Cardiac muscle cell (in vitro differentiated cells and primary cell): ENCODE results near the gene PURB. TPM values are rescaled to one million over a fixed set of nuclear protein-coding genes. Genes with fewer than 3 reads are reported as not detected.
"Not testable (repeated sequence)": the region's sequence is repeated elsewhere in the genome, so short reads cannot be mapped to it uniquely, and the experiment has no call there.

Source experiments
- DNase-seq, 2 donors: peaks; one replicate each; pipeline versions ENCODE4 v3.0.0 to v3.0.0-alpha.2; 2010 to 2017; ENCODE audit warnings: low read depth in 1 of 2, low spot score in 1 of 2
- H3K27ac ChIP-seq: fragments of 200-600 bp; sonication (generic); 2 replicates; pipeline ENCODE4 v1.5.1; 2016
- H3K27me3 ChIP-seq: fragments of 200-600 bp; sonication (generic); 2 replicates; pipeline ENCODE4 v1.6.0; 2016; ENCODE audit warnings: control low read depth
- H3K36me3 ChIP-seq: fragments of 200-600 bp; sonication (generic); 2 replicates; pipeline ENCODE4 v1.5.1; 2016; ENCODE audit warnings: control low read depth
- H3K4me1 ChIP-seq: fragments of 200-600 bp; sonication (generic); 2 replicates; pipeline ENCODE4 v1.8.1; 2017; ENCODE audit warnings: low read depth, mild to moderate bottlenecking, mixed run types
- H3K4me3 ChIP-seq: fragments of 200-600 bp; sonication (generic); 2 replicates; pipeline ENCODE4 v1.5.1; 2016; ENCODE audit warnings: mild to moderate bottlenecking
- H3K9me3 ChIP-seq: fragments of 200-600 bp; sonication (generic); 2 replicates; pipeline ENCODE4 v1.5.1; 2017; ENCODE audit warnings: low read depth, mild to moderate bottlenecking, control low read depth
- CTCF ChIP-seq: IDR thresholded peaks from 2 replicates; pipeline ENCODE4 v1.5.1; 2012; ENCODE audit warnings: low read depth, mild to moderate bottlenecking, low read length
- polyA plus RNA-seq: library from polyadenylated mRNA; unstranded; fragments of >200 nt; fragmentation: Nextera tagmentation; extraction: Ambion mirVana; gene quantifications from 2 replicates; pipeline ENCODE4 v1.2.1, GENCODE V29; 2016
- total RNA-seq: library from RNA; depleted of rRNA; stranded (reverse); fragments of >200 nt; gene quantifications from 2 replicates; pipeline ENCODE4 v1.2.3, GENCODE V29; 2016

PURB gene
- total and polyA plus RNA-seq, 2 experiments from 2014 or later, result 3.3 to 27.9 TPM

GRCh38 chr7:44847920-44848634 lies 37.3 kb downstream of the PURB start, which contains the start of gene H2AZ2:
TSS of gene H2AZ2 (minus strand) at chr7:44848087. CDS start at chr7:44847971, 116 bp downstream.
- DNase-seq, result peak; percentile 100
- Histone ChIP-seq H3K27ac (peak within 1 kb of the TSS; percentile 98), H3K4me3 (peak within 1 kb of the TSS; percentile 65), H3K4me1 (no peaks in the 10 kb centered on the region), H3K27me3 (no peaks in the 10 kb centered on the region), H3K9me3 (no peaks in the 10 kb centered on the region), H3K36me3 (no peaks in the 10 kb centered on the region)
- TF ChIP-seq CTCF, result no peak

DNA sequence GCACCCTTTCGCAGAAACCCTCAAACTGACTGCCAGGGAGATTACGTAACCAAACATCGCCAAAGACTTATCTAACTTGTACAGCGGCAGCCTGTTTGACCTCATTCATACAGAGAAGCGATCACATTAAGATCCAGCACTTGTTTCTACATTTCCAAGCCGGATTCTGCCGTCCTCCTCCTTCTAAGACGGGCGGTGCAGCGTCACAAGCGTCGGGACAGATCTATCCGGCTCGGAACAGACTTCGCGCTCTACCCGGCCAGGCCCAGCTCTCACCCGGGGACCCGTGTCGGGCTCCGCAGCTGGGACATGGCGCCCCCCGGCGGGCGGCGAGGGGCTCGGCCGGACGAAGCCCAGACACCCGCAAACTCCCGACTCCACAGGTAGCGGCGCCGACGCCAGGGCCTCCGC lies 37.8 kb downstream of the PURB start:
- peak; percentile 88 to 89 for DNase-seq
- no peaks in the 10 kb centered on the region for H3K27me3 ChIP-seq
- no peaks in the 10 kb centered on the region for H3K36me3 ChIP-seq
- no peaks in the 10 kb centered on the region for H3K4me1 ChIP-seq
- peak; percentile 79 for TF ChIP-seq CTCF
- peak overlapping the region; percentile 65 for H3K4me3 ChIP-seq
- peak overlapping the region; percentile 98 for H3K27ac ChIP-seq
- no peaks in the 10 kb centered on the region for H3K9me3 ChIP-seq

DNA sequence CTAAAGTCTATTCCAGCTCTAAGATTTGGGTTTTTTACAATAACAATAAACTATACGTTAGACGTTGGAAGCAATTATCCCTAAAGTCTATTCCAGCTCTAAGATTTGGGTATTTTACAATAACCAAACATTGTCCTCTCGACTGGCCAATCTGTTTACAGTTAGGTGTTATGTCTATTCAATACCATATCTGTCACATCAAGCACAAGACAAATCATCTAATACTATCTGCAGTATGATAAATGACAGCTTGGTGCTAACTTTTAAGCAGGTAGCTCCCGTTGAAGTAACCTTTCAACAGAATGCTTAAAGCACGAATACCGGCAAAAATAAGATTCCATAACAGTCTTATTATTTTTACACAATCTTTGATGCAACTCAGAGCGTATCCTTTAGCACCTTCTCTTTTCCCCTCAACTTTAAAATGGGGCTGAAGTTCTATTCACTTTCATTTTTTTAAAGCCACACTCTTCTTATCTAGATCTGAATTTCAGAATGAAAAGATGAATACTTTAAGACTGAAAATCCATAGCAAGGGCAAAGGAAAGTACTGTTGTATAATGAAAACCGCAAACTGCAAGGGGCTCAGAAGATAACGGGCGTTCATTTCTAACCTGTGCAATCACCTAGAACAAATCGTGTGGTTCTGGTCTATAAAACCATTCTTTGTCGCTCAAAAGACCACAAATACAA lies 38.4 kb downstream of the PURB start:
- Histone ChIP-seq H3K9me3 (no peaks in the 10 kb centered on the region), H3K27ac (peak overlapping the region; percentile 98), H3K4me1 (no peaks in the 10 kb centered on the region), H3K27me3 (no peaks in the 10 kb centered on the region), H3K4me3 (peak overlapping the region; percentile 65), H3K36me3 (no peaks in the 10 kb centered on the region)
- DNase-seq, result no peak
- no peak for TF ChIP-seq CTCF

GRCh38 chr7:44846390-44846789 lies 38.9 kb downstream of the PURB start:
- not testable (repeated sequence) for DNase-seq, H3K27me3 ChIP-seq, H3K36me3 ChIP-seq, H3K4me1 ChIP-seq, H3K9me3 ChIP-seq
- Histone ChIP-seq H3K27ac (peak overlapping the region; percentile 98), H3K4me3 (peak overlapping the region; percentile 65)

- H3K36me3 ChIP-seq, result no peaks in the 10 kb centered on the region
- no peaks in the 10 kb centered on the region for H3K27me3 ChIP-seq
- H3K27ac ChIP-seq, result no peak overlapping the region
- no peak for DNase-seq
- no peak overlapping the region for H3K4me3 ChIP-seq
- no peaks in the 10 kb centered on the region for H3K4me1 ChIP-seq
- TF ChIP-seq CTCF, result no peak
- no peaks in the 10 kb centered on the region for H3K9me3 ChIP-seq
Observed at GRCh38 chr7:44845451-44845850, 39.9 kb downstream of the PURB start.

DNA sequence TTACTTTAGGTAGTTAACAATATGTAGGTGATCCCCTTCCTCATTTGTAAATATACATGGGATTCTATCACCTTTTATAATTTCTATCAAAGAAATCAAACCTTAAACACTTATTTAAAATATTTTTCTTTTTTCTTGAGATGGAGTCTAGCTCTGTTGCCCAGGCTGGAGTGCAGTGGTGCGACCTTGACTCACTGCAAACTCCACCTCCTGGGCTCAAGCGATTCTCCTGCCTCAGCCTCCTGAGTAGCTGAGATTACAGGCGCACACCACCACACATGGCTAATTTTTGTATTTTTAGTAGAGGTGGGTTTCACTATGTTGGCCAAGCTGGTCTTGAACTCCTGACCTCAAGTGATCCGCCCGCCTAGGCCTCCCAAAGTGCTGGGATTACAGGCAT lies 41.9 kb downstream of the PURB start:
- H3K9me3 ChIP-seq, H3K36me3 ChIP-seq, H3K27ac ChIP-seq, H3K27me3 ChIP-seq, H3K4me1 ChIP-seq, DNase-seq, H3K4me3 ChIP-seq: not testable (repeated sequence)

- H3K4me1 ChIP-seq, H3K27me3 ChIP-seq, H3K9me3 ChIP-seq, H3K36me3 ChIP-seq, H3K4me3 ChIP-seq, H3K27ac ChIP-seq: not testable (repeated sequence)
- peak in 1 of 2 donors; percentile 28 for DNase-seq
Observed at GRCh38 chr7:44842675-44843074, 42.7 kb downstream of the PURB start.
